Adrenal gland (tissue), 12 donors: ENCODE measurements around the gene FAM186B. TPM values are rescaled to one million over a fixed set of nuclear protein-coding genes. Genes with fewer than 3 reads are reported as not detected.

Experiments used
- DNase-seq, 7 donors: peaks; one replicate each; pipeline ENCODE4 v3.0.0-alpha.2; 2019 to 2020
- H3K27ac ChIP-seq, 5 donors: fragments of 200-600 bp; sonication (generic) in 4 of 5; 1 replicate in 3 of 5; 2 replicates in 2 of 5; pipeline versions ENCODE4 v1.5.1 to v1.8.0; 2016 to 2020; ENCODE audit warnings: mild to moderate bottlenecking in 1 of 5
- H3K27me3 ChIP-seq: fragments of 200-600 bp; 2 replicates; pipeline ENCODE4 v1.8.0; 2021
- H3K36me3 ChIP-seq, 2 donors: fragments of 200-600 bp; replicated peaks in 1 of 2; 1 replicate in 1 of 2; 2 replicates in 1 of 2; pipeline versions ENCODE4 v1.5.1 to v1.8.0; 2018 to 2022
- H3K4me1 ChIP-seq, 2 donors: fragments of 200-600 bp; replicated peaks in 1 of 2; 1 replicate in 1 of 2; 2 replicates in 1 of 2; pipeline versions ENCODE4 v1.5.1 to v1.8.0; 2018 to 2021
- H3K4me3 ChIP-seq, 4 donors: fragments of 200-600 bp; sonication (generic) in 3 of 4; one replicate each; pipeline ENCODE4 v1.5.1; 2016 to 2018
- H3K9me3 ChIP-seq, 3 donors: fragments of 200-600 bp; sonication (generic) in 1 of 3; replicated peaks in 1 of 3; 1 replicate in 2 of 3; 2 replicates in 1 of 3; pipeline versions ENCODE4 v1.5.1 to v1.8.0; 2016 to 2021
- POLR2A ChIP-seq, 2 donors: fragments of 450-650 bp; IDR thresholded peaks; one replicate each; pipeline ENCODE4 v1.6.1; 2017; ENCODE audit warnings: antibody characterized with exemption in 2 of 2, mild to moderate bottlenecking in 2 of 2, moderate library complexity in 1 of 2
- WGBS, 4 donors: extraction: QIAGEN DNeasy Blood & Tissue Kit in 2 of 4; methylation state at CpG; one replicate each; pipeline versions ENCODE4 v1.1.5 to v1.1.7; 2013 to 2017; 5-methylcytosine and 5-hydroxymethylcytosine counted together
- intact Hi-C, 2 donors: fragments of 100-400 bp; cut with DNase I; formaldehyde crosslinking; loops; one replicate each; pipeline versions ENCODE4 v1.14.1 to v1.15.0; 2022 to 2023
- polyA plus RNA-seq, 3 donors: library from polyadenylated mRNA; stranded (reverse); fragments of 200-250 nt in 2 of 3; fragments of 350-450 nt in 1 of 3; fragmentation: Illumina TruSeq in 1 of 3; extraction: RNeasy Lipid Tissue Mini Kit (QIAGEN cat#74804) in 1 of 3; gene quantifications; one replicate each; pipeline ENCODE4 v1.2.3, GENCODE V29; 2013 to 2014
- total RNA-seq, 9 donors: library from RNA; depleted of rRNA in 4 of 9; stranded (reverse); fragments of >200 nt in 4 of 9; fragments of 120-200 nt in 1 of 9; fragmentation: NEBNext Ultra II Directional in 1 of 9; extraction: Animal tissue kit (Norgen Biotek cat#: 25700) in 1 of 9; gene quantifications; one replicate each; pipeline versions ENCODE4 v1.1.0 to v1.2.4, GENCODE V29; 2013 to 2023
- TF ChIP-seq, protein P1 (sequence below), 6 experiments: fragments of 450-650 bp in 4 of 6; fragments of 200-600 bp in 2 of 6; sonication (generic) in 1 of 6; IDR thresholded peaks; 1 replicate in 5 of 6; 2 replicates in 1 of 6; pipeline versions ENCODE4 v1.5.1 to v1.8.0; 2016 to 2021; ENCODE audit warnings: antibody characterized with exemption in 6 of 6, mild to moderate bottlenecking in 2 of 6, moderate library complexity in 1 of 6
- donor health status: healthy with polysubstance abuse.
- donor health status: Bipolar disorder and iron deficiency.
- donor health status: DM: yes; HTN: yes; CAD: no.
- donor health status: DM: no; HTN: no; CAD: no.
- donor health status: DM: no; HTN: no; CAD: no.
- donor health status: DM: yes; HTN: yes; CAD: no.

The FAM186B gene
- total and polyA plus RNA-seq, 12 donors, result 0.29 to 2.3 (median 1.0) TPM; not detected in 1

DNA sequence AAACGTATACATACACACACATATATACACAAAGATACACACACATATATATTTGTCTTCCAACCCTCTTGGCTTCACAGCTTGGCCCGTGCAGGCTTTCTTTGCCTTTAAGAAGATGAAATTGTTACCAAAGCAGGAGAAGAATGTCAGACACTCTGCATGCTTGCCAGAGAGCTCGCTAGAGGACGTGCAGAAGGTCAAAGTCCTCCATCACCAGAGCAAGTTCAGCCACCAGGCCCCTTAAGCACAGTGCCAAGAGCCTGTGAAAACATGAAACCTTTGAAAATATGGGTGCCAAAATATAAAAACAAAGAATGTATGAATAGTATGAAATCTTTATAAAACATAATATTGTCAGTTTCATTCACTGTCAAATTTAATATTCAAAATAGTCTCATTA is 22.6 kb downstream of the FAM186B start:
- Histone ChIP-seq H3K9me3 (no peaks in the 10 kb centered on the region), H3K36me3 (no peaks in the 10 kb centered on the region), H3K4me3 (no peak overlapping the region), H3K4me1 (peaks cover 0 to 6% of the 10 kb centered on the region in 2 donors), H3K27ac (no peak overlapping the region), H3K27me3 (no peaks in the 10 kb centered on the region)
- peak in 5 of 7 donors; percentile 47 to 67 (median 50) for DNase-seq
- no peak for TF ChIP-seq POLR2A (IDR thresholded peaks at IDR 0.05)
- TF ChIP-seq, protein P1, sequence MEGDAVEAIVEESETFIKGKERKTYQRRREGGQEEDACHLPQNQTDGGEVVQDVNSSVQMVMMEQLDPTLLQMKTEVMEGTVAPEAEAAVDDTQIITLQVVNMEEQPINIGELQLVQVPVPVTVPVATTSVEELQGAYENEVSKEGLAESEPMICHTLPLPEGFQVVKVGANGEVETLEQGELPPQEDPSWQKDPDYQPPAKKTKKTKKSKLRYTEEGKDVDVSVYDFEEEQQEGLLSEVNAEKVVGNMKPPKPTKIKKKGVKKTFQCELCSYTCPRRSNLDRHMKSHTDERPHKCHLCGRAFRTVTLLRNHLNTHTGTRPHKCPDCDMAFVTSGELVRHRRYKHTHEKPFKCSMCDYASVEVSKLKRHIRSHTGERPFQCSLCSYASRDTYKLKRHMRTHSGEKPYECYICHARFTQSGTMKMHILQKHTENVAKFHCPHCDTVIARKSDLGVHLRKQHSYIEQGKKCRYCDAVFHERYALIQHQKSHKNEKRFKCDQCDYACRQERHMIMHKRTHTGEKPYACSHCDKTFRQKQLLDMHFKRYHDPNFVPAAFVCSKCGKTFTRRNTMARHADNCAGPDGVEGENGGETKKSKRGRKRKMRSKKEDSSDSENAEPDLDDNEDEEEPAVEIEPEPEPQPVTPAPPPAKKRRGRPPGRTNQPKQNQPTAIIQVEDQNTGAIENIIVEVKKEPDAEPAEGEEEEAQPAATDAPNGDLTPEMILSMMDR (IDR thresholded peaks at IDR 0.05), result no peak
- 13 to 45% (median 34%) methylated on average over 4 of the region's 4 CpGs for WGBS, 4 donors
- intact Hi-C loops, result no loop called here

DNA sequence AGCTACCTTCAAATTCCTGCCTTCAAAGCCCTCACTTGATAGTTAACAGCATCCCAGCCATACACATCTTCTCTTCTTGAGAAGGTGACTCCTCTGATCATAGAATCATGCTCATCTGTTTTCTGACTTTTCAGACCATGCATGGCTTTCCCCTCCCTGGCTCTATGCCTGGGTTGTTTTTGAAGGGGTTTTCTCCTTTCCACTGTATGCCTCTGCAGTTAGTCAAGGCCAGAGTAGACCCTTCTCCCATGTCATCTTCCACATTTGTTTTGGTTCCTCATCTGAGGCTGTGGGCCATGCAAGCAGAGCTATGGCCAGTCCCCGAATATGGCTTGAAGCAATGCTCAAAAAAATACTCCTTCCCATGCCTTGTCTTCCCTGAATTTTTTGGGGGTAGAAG is 23.2 kb downstream of the FAM186B start:
- DNase-seq, result no peak
- Histone ChIP-seq H3K27ac (no peak overlapping the region), H3K36me3 (no peaks in the 10 kb centered on the region), H3K4me1 (peaks cover 0 to 6% of the 10 kb centered on the region in 2 donors), H3K4me3 (no peak overlapping the region), H3K9me3 (no peaks in the 10 kb centered on the region), H3K27me3 (no peaks in the 10 kb centered on the region)
- no peak for TF ChIP-seq POLR2A (IDR thresholded peaks at IDR 0.05)
- TF ChIP-seq, protein P1 (IDR thresholded peaks at IDR 0.05), result no peak
- WGBS, 4 donors, result 73 to 93% (median 80%) methylated on average over 1 of the region's 1 CpG
- intact Hi-C loops, result no loop called here

DNA sequence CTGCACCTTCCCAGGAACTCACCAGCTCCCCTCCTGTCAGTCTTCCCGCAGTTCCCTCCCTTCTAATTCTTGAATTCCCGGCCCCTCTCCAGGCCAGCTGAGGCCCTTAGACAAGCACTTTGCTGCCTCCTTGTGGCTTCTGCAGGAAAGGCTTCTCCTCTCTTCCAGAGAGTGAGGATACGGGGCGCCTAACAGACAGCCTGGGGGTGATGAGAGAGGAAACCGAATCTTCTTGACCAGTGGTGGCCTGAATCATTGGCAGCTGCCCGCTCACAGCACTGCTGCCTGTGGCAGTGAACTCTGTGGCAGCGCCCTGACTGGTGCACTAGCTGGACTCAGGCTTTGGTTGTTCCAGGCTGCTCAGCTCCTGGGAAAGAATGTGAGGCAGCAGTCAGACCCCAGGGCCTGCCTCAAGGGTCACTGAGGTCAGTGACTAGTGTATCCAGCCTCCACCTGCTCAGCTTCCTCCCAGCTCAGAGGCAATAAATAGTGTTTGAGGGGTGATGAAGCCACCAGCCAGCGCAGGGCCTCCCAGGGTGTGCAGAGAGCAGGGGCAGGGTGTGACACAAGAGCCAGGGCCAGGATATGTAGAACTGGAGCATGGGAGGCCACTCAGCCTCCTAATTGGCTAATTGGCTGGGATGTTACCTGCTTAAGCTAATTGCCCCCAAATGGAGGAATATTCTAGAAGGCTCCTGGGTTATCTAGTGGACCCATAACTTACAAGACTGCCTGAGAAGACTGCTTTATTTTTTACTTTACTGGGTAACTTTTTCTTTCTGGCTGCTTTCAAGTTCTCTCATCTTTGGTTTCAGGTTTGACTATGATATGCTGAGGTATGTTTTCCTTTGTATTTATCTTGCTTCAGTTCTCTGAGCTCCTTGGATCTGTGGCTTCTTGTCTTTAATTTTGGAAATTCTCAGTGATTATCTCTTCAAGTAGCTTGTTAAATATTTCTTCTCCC is 24.6 kb downstream of the FAM186B start:
- Histone ChIP-seq H3K4me1 (peaks cover 0 to 6% of the 10 kb centered on the region in 2 donors), H3K27me3 (no peaks in the 10 kb centered on the region), H3K27ac (peak overlapping the region in 1 of 5 donors; percentile 7), H3K9me3 (no peaks in the 10 kb centered on the region), H3K4me3 (no peak overlapping the region), H3K36me3 (no peaks in the 10 kb centered on the region)
- 19 to 39% (median 26%) methylated on average over 5 to 8 of the region's 8 CpGs for WGBS, 4 donors
- intact Hi-C loops, result no loop called here
- TF ChIP-seq, protein P1 (IDR thresholded peaks at IDR 0.05), result peak; percentile 64 to 81 (median 72)
- no peak for TF ChIP-seq POLR2A (IDR thresholded peaks at IDR 0.05)
- DNase-seq, result peak; percentile 71 to 91 (median 82)

DNA sequence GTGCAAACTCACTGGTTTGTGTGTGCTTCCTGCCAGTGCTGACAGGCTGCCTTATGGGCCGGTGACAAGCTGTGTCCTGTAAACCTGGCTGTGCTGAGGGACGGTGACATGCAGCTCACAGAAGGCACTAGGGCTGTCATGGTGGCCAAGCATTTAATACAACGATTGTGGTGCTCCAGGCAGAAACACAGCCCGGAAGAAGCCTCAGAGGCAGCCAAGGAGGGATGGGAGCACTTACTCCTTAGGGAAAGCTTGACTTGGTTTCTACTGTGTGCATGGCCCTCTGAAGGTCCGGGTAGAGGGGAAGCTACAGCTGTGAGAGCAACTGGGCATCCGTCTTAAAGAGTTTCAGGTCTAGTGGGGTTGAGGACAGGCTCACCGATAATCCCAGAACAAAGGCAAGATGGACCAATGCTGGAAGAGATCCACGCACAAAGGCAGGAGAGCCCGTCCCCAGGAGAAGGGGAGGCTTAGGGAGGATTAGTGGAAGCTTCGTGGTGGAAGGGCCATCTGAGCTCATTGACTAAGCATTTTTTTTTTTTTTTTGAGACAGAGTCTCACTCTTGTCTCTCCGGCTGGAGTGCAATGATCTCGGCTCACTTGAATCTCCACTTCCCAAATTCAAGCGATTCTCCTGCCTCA is 26.8 kb downstream of the FAM186B start:
- no peak for DNase-seq
- intact Hi-C loops, result no loop called here
- Histone ChIP-seq H3K27me3 (no peaks in the 10 kb centered on the region), H3K4me1 (peaks cover 0 to 6% of the 10 kb centered on the region in 2 donors), H3K27ac (no peak overlapping the region), H3K36me3 (no peaks in the 10 kb centered on the region), H3K9me3 (no peaks in the 10 kb centered on the region), H3K4me3 (no peak overlapping the region)
- WGBS, 4 donors, result 84 to 91% (median 90%) methylated on average over 10 to 13 of the region's 13 CpGs
- TF ChIP-seq, protein P1 (IDR thresholded peaks at IDR 0.05), result no peak
- no peak for TF ChIP-seq POLR2A (IDR thresholded peaks at IDR 0.05)
